ENCODE measurements around the gene GAREM2. TPM values are rescaled to one million over a fixed set of nuclear protein-coding genes. Genes with fewer than 3 reads are reported as not detected.
"Not testable (repeated sequence)": the region's sequence is repeated elsewhere in the genome, so short reads cannot be mapped to it uniquely, and the experiment has no call there.

GAREM2 gene
- 6.7 TPM for polyA plus RNA-seq (ENCODE audit: insufficient read length)
- long read RNA-seq, donor 1, full-length matches to known transcripts = 3 of 9 reads
- long read RNA-seq, donor 1, partial matches to known transcripts = 6 of 9 reads
- long read RNA-seq, donor 1, other reads (novel, unspliced or antisense) = 0 of 9 reads
- long read RNA-seq, donor 2, partial matches to known transcripts = 6 of 6 reads
- long read RNA-seq, donor 2, other reads (novel, unspliced or antisense) = 0 of 6 reads
- long read RNA-seq, donor 3, full-length matches to known transcripts = 1 of 1 reads
- long read RNA-seq, donor 3, partial matches to known transcripts = 0 of 1 reads
- long read RNA-seq, donor 3, other reads (novel, unspliced or antisense) = 0 of 1 reads
- long read RNA-seq, donor 4 = 0 reads
- long read RNA-seq, donor 5, partial matches to known transcripts = 157 of 217 reads
- long read RNA-seq, donor 5, other reads (novel, unspliced or antisense) = 60 of 217 reads
- long read RNA-seq, donor 6, partial matches to known transcripts = 0 of 1 reads
- long read RNA-seq, donor 6, other reads (novel, unspliced or antisense) = 0 of 1 reads
- long read RNA-seq, donor 7 = 0 reads
- long read RNA-seq, donor 8 = 0 reads

GRCh38 chr2:26172871-26173775 lies at the start of gene GAREM2:
GAREM2 (plus strand) TSS chr2:26173088; CDS start chr2:26173221, 133 bp downstream.
- DNase-seq = no peak

DNA sequence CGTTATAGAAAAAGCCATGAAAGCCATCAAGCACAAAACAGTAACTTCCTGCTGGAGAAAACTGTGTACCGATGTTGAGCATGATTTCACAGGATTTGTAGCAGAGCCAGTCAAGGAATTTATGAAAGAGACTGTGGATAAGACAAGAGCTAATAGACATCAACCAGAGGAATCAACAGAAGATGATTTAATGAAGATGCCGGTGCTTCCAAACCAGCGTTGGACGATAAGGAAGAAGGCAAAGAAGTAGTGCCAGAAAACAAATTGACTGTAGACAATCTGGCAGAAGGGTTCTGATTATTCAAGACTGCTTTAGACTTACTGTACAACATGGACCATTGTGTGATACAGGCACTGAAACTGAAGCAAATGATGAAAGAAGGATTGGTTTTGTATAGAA lies 49.5 kb upstream of the GAREM2 start:
- no peak for DNase-seq

DNA sequence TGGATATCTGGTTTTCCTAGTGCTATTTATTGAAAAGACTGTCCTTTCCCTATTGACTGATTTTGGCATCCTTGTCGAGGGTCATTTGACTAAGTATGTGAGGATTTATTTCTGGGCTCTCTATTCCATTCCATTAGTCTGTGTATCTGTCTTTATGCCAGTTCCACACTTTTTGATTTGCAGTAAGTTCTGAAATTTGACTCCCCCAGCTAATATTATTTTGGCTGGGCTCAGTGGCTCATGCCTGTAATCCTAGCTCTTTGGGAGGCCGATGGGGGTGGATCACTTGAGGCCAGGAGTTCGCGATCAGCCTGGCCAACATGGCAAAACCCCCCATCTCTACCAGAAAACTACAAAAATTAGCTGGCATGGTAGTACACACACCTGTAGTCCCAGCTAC lies 46.8 kb upstream of the GAREM2 start:
- no peak for DNase-seq

DNA sequence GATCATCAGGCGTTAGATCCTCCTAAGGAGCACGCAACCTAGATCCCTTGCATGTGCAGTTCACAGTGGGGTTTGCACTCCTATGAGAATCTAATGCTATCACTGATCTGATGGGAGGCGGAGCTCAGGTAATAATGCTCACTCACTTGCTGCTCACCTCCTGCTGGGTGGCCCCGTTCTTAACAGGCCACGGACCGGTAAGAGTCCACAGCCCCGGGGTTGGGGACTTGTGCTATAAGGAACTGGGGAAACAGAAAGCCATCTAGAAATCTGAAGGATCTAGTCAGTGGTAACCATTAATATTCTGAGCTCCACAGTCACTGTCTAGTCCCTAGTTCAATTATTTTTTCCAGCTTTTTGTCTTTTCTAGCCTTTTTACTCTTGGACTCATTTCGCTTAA lies 44.7 kb upstream of the GAREM2 start:
- no peak for DNase-seq

- no peak for DNase-seq
These were observed 42.1 kb upstream of the GAREM2 start for GRCh38 chr2:26130763-26131162.

GRCh38 chr2:26136451-26136850 lies 36.4 kb upstream of the GAREM2 start:
- no peak for DNase-seq

DNA sequence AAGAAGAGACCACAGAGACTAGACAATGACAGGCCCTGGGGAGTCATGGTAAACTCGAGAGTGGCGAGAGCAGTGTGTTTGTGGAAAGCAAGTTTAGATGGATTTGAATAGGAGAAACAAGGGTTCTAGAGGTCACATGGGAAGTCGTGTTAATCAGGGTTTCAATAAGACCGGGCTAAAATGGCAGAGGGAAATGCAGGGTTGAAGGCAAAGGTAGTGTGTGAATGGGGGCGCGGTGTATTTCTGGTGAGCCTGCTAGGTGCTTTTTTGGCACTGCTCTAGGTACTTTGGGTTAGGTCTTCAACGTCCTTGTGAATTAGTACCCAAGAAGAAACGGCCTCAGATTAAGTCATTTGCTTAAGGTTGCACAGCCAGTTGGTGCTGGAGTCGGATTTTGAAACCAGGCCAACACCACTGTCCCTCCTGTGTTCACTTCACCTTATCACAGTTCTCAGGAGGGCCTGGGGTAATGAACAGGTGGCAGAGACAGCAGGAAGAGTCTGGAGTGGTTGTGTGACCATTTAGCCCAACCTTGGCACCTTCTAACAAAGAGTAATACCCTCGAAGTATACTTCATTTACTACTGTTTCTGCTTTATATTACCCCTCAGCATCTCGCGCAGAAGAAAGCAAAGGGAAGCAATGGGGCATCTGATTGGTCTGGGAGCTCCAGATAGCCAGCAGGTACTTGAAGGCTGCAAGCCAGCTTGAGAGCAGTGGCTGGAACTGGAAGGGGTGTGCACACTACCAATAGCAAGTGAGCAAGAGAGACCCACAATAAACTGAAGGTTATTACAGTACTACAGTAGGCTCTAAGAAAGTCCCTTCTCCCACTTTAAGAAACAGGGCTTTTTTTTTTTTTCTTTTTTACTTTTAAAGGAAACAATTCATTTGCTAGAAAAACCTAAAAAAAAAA lies 33.4 kb upstream of the GAREM2 start:
- DNase-seq = no peak

GRCh38 chr2:26141145-26141769 lies 31.6 kb upstream of the GAREM2 start:
- no peak for DNase-seq

DNA sequence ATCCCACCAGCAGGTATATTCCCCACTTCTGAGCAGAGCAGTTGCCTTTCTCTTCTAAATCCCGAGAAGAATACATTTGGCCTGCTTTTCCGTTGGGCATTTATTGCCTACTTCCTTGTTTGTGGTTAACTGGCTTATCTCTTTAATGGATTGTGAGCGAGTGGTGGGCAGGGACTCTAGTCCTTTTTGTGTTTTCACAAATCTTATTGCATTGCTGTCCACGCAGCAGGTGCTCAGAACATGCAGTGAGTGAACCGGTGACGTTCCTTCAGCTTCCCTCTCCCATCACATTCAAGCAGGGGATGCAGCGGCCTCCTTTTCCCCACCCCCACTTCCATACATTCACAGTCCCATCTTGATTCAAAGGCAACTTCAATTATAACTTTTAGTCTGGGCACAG lies 28.9 kb upstream of the GAREM2 start:
- no peak for DNase-seq

- peak; percentile 62 for DNase-seq
These were observed 27.8 kb upstream of the GAREM2 start for GRCh38 chr2:26144953-26145680.

GRCh38 chr2:26148501-26148900 lies 24.4 kb upstream of the GAREM2 start:
- no peak for DNase-seq

- no peak for DNase-seq
These were observed 22.6 kb upstream of the GAREM2 start for GRCh38 chr2:26150243-26150642.

DNA sequence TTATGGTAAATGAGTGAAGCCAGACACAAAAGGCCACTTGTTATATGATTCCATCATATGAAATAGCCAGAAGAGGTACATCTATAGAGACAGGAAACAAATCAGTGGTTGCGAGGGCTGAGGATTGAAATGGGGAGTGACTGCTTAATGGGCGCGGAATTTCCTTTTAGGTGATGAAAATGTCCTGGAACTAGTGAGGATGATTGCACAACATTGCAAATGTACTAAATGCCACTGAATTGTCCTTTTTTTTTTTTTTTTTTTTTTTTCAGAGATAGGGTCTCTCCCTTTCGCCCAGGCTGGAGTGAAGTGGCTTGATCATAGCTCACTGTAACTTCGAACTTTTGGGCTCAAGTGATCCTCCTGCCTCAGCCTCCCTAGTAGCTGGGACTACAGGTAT lies 15.3 kb upstream of the GAREM2 start:
- no peak for DNase-seq

GRCh38 chr2:26161926-26162325 lies 11.0 kb upstream of the GAREM2 start:
- no peak for DNase-seq

GRCh38 chr2:26162963-26163362 lies 9.9 kb upstream of the GAREM2 start:
- no peak for DNase-seq

- DNase-seq = no peak
These were observed 8.7 kb upstream of the GAREM2 start for GRCh38 chr2:26164231-26164630.

- DNase-seq = no peak
These were observed 8.2 kb upstream of the GAREM2 start for GRCh38 chr2:26164641-26165211.

DNA sequence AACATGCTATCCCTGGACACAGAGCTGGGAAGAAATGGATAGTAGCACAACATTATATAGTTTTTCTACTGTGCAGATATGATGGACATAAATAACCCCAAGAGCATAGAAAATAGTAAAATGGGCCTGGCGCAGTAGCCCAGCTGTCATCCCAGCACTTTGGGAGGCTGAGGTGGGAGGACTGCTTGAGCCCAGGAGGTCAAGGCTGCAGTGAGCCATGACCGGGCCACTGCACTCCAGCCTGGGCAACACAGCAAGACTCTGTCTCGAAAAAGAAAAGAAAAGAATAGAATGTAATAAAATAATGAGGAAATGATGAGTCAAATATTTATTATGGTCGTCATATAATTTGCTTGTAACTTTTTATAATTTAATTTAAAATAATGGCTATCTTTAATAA lies 7.5 kb upstream of the GAREM2 start:
- no peak for DNase-seq

DNA sequence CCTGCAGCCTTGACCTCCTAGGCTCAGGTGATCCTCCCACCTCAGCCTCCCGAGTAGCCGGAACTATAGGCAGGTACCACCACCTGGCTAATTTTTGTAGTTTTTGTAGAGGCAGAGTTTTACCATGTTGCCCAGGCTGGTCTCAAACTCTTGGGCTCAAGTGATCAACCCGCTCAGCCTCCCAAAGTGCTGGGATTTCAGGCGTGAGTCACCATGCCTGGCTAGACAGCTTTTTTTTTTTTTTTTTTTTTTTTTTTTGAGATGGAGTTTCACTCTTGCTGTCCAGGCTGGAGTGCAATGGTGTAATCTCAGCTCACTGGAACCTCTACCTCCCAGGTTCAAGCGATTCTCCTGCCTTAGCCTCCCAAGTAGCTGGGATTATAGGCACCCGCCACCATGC lies 6.3 kb upstream of the GAREM2 start:
- not testable (repeated sequence) for DNase-seq

DNA sequence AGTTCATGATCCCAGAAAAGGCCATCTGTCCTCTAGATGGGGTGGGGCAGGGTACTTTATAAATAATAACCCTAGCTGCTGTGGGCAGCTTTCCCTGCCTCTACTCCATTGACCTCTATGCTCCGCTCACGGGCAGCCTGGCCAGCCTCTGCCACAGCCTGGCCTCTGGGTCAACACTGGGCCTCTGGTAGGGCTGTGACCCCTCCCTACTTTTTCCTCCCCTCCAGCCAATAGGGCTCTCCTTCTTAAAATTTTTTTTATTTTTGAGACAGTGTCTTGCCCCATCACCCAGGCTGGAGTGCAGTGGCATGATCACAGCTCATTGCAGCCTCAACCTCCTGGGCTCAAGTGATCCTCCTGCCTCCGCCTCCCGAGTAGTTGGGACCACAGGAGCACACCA lies 4.1 kb upstream of the GAREM2 start:
- no peak for DNase-seq

Measured in left kidney (tissue), 8 donors.